HG02623 (cell line): ENCODE data around the gene PCBP3.

Experiments
- ATAC-seq: cut with Tn5 transposase; IDR thresholded peaks from one replicate; pipeline ENCODE4 v1.9.1; 2021; ENCODE audit warnings: moderate library complexity; ENCODE audit not compliant: unreplicated experiment

PCBP3 gene

GRCh38 chr21:45901061-45901690 is 257.7 kb downstream of the PCBP3 start:
- no peak for ATAC-seq

- no peak for ATAC-seq
Measured at GRCh38 chr21:45902292-45902995, 258.9 kb downstream of the PCBP3 start.

GRCh38 chr21:45905196-45905595 is 261.7 kb downstream of the PCBP3 start:
- no peak for ATAC-seq

- ATAC-seq, result no peak
Measured at GRCh38 chr21:45906196-45906805, 262.8 kb downstream of the PCBP3 start.

- no peak for ATAC-seq
Measured at GRCh38 chr21:45906859-45907258, 263.3 kb downstream of the PCBP3 start.

GRCh38 chr21:45908536-45909237 is 265.2 kb downstream of the PCBP3 start:
- ATAC-seq, result no peak

- ATAC-seq, result no peak
Measured at GRCh38 chr21:45909238-45909988, 265.9 kb downstream of the PCBP3 start.

GRCh38 chr21:45910155-45910547 is 266.6 kb downstream of the PCBP3 start:
- no peak for ATAC-seq

GRCh38 chr21:45910548-45911221 is 267.2 kb downstream of the PCBP3 start:
- ATAC-seq, result no peak

GRCh38 chr21:45911806-45912325 is 268.3 kb downstream of the PCBP3 start:
- ATAC-seq, result no peak

- no peak for ATAC-seq
Measured at GRCh38 chr21:45912611-45913417, 269.3 kb downstream of the PCBP3 start.

- no peak for ATAC-seq
Measured at GRCh38 chr21:45913418-45913765, 269.9 kb downstream of the PCBP3 start.

GRCh38 chr21:45913886-45914285 is 270.4 kb downstream of the PCBP3 start:
- no peak for ATAC-seq

GRCh38 chr21:45914321-45914845 is 270.9 kb downstream of the PCBP3 start:
- ATAC-seq, result no peak

GRCh38 chr21:45916011-45916840 is 272.7 kb downstream of the PCBP3 start:
- no peak for ATAC-seq

- ATAC-seq, result no peak
Measured at GRCh38 chr21:45917241-45917640, 273.7 kb downstream of the PCBP3 start.

GRCh38 chr21:45918011-45918410 is 274.5 kb downstream of the PCBP3 start:
- no peak for ATAC-seq

GRCh38 chr21:45918835-45919447 is 275.4 kb downstream of the PCBP3 start:
- ATAC-seq, result no peak
